ENCODE measurements around the gene SAAL1. TPM values are rescaled to one million over a fixed set of nuclear protein-coding genes. Genes with fewer than 3 reads are reported as not detected.

SAAL1 gene
- polyA plus RNA-seq, 1 of the 3 experiments (the other 2 are of a cell fraction) = 19.6 TPM

DNA sequence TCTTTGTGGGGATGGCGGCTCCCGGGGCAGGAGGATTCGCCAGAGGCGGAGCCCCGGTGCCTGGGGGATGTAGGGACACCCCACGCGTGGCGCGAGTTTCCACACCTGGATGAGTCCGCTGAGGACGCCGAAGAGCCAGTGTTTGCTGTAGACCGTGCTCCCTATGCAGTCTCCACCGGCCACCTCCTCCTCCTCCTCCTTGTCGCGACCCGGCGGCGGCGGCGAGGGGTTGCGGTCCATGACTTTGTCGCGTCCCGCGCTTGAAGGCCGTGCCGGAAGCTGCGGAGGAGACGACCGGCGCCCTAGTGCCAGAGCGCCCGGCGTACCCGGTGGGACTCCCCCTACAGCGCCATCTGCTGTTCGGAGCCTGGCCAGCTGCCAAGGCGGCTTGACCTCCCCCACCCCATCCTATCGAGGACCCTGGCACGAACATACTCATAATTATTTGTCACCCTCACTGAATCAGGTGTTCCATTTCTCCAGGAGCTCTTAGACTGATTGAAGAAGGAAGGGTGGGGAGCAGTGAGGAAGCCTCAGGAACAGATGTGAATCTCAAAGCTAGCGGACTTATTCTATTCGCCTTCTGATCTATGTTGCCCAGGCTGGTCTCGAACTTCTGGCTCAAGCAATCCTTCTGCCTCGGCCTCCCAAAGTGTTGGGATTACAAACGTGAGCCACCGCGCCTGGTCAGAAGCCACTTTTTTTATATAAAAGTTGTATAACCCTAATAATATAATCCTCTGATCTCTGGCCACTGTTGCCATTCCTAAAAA, at the start of gene SAAL1 (continued):
- no peak for TF ChIP-seq GATA2 (CRISPR knock-in tag; IDR thresholded peaks at IDR 0.05)
- TF ChIP-seq POLR2AphosphoS5 (IDR thresholded peaks at IDR 0.05; ENCODE audit: low read depth, low read length) = peak; percentile 80
- TF ChIP-seq RAD21 (IDR thresholded peaks at IDR 0.05; ENCODE audit: low read length) = 0 out of 2 replicates have a peak, but pooled peaks have one; percentile 26
- TF ChIP-seq, protein P1, sequence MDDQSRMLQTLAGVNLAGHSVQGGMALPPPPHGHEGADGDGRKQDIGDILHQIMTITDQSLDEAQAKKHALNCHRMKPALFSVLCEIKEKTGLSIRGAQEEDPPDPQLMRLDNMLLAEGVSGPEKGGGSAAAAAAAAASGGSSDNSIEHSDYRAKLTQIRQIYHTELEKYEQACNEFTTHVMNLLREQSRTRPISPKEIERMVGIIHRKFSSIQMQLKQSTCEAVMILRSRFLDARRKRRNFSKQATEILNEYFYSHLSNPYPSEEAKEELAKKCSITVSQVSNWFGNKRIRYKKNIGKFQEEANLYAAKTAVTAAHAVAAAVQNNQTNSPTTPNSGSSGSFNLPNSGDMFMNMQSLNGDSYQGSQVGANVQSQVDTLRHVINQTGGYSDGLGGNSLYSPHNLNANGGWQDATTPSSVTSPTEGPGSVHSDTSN (IDR thresholded peaks at IDR 0.05) = no peak; the same call in 1 of the 2 replicates
- no peak for TF ChIP-seq JUND (IDR thresholded peaks at IDR 0.05)
- TF ChIP-seq, protein P2, sequence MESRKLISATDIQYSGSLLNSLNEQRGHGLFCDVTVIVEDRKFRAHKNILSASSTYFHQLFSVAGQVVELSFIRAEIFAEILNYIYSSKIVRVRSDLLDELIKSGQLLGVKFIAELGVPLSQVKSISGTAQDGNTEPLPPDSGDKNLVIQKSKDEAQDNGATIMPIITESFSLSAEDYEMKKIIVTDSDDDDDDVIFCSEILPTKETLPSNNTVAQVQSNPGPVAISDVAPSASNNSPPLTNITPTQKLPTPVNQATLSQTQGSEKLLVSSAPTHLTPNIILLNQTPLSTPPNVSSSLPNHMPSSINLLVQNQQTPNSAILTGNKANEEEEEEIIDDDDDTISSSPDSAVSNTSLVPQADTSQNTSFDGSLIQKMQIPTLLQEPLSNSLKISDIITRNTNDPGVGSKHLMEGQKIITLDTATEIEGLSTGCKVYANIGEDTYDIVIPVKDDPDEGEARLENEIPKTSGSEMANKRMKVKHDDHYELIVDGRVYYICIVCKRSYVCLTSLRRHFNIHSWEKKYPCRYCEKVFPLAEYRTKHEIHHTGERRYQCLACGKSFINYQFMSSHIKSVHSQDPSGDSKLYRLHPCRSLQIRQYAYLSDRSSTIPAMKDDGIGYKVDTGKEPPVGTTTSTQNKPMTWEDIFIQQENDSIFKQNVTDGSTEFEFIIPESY (IDR thresholded peaks at IDR 0.05; ENCODE audit: borderline replicate concordance, low read depth) = peak; percentile 38; the same call in 1 of the 2 replicates
- TF ChIP-seq, protein P3, sequence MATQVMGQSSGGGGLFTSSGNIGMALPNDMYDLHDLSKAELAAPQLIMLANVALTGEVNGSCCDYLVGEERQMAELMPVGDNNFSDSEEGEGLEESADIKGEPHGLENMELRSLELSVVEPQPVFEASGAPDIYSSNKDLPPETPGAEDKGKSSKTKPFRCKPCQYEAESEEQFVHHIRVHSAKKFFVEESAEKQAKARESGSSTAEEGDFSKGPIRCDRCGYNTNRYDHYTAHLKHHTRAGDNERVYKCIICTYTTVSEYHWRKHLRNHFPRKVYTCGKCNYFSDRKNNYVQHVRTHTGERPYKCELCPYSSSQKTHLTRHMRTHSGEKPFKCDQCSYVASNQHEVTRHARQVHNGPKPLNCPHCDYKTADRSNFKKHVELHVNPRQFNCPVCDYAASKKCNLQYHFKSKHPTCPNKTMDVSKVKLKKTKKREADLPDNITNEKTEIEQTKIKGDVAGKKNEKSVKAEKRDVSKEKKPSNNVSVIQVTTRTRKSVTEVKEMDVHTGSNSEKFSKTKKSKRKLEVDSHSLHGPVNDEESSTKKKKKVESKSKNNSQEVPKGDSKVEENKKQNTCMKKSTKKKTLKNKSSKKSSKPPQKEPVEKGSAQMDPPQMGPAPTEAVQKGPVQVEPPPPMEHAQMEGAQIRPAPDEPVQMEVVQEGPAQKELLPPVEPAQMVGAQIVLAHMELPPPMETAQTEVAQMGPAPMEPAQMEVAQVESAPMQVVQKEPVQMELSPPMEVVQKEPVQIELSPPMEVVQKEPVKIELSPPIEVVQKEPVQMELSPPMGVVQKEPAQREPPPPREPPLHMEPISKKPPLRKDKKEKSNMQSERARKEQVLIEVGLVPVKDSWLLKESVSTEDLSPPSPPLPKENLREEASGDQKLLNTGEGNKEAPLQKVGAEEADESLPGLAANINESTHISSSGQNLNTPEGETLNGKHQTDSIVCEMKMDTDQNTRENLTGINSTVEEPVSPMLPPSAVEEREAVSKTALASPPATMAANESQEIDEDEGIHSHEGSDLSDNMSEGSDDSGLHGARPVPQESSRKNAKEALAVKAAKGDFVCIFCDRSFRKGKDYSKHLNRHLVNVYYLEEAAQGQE (IDR thresholded peaks at IDR 0.05; ENCODE audit: low read depth, low read length) = no peak

DNA sequence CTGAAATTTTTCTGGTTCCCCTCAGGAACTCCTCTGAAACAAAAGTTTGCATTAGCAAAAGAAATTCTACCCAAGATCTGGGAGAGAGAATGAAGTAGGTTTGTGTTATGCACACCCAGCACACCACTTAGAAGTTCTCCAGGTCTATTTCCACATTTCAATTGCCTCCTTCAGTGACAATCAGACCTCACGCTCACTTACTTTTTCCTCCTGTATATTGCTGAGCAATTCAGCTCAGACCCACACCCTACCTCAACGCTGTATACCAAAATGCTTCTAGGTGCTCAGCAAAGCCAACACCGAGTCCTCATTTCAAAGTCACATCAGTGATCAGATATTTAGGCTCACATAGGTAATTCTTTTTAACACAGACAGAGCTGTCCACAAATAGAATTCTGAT, 45.7 kb upstream of the SAAL1 start:
- ChIA-PET CTCF (interaction anchor here (0.8 to 1.3 kb wide), 2 partner anchors 15 to 36 kb away, joined by 3 to 4 read pairs; no protein-coding TSS in a partner anchor), POLR2A (no interaction called here)
- H3K27me3 ChIP-seq (ENCODE audit: insufficient read depth) = peaks cover 16% of the 10 kb centered on the region; the same call in 1 of the 2 replicates
- WGBS (ENCODE audit: low lambda C conversion rate) = 17% methylated on average over 3 of the region's 3 CpGs
- DNase-seq = no peak
- no peaks in the 10 kb centered on the region for H3K79me2 ChIP-seq (ENCODE audit: insufficient read depth)
- no peaks in the 10 kb centered on the region for H3F3A ChIP-seq (replicated peaks; ENCODE audit: insufficient read depth)
- no peak overlapping the region for H3K4me3 ChIP-seq (ENCODE audit: low read depth in 2 of 2, low read length in 1 of 2)
- H4K20me1 ChIP-seq (ENCODE audit: insufficient read depth) = no peaks in the 10 kb centered on the region
- no peaks in the 10 kb centered on the region for H3K9me3 ChIP-seq
- no peak overlapping the region for H3K27ac ChIP-seq (ENCODE audit: low read depth in 2 of 2, low read length in 1 of 2)
- H3K36me3 ChIP-seq (replicated peaks in 1 of 2; ENCODE audit: control insufficient read depth in 1 of 2, insufficient read depth in 2 of 2, low read length in 1 of 2) = no peaks in the 10 kb centered on the region
- H2AFZ ChIP-seq (ENCODE audit: low read depth) = no peak overlapping the region
- H3K9me2 ChIP-seq = no peaks in the 10 kb centered on the region
- no peak overlapping the region for H3K9ac ChIP-seq
- H3K4me2 ChIP-seq = no peak overlapping the region
- H3K4me1 ChIP-seq (ENCODE audit: control insufficient read depth in 1 of 2, insufficient read depth in 2 of 2, low read depth in 1 of 2, low read length in 1 of 2) = no peaks in the 10 kb centered on the region
- no peak for TF ChIP-seq FOSL2 (IDR thresholded peaks at IDR 0.05; ENCODE audit: borderline replicate concordance, low read depth)
- no peak for TF ChIP-seq GABPA (IDR thresholded peaks at IDR 0.05; ENCODE audit: low read depth)
- TF ChIP-seq, protein P4, sequence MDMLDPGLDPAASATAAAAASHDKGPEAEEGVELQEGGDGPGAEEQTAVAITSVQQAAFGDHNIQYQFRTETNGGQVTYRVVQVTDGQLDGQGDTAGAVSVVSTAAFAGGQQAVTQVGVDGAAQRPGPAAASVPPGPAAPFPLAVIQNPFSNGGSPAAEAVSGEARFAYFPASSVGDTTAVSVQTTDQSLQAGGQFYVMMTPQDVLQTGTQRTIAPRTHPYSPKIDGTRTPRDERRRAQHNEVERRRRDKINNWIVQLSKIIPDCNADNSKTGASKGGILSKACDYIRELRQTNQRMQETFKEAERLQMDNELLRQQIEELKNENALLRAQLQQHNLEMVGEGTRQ (IDR thresholded peaks at IDR 0.05; ENCODE audit: borderline replicate concordance, low read depth, low read length) = no peak
- no peak for TF ChIP-seq MXI1 (IDR thresholded peaks at IDR 0.05; ENCODE audit: low read depth, low read length)
- TF ChIP-seq RCOR1 (IDR thresholded peaks at IDR 0.05; ENCODE audit: low read length) = no peak
- no peak for TF ChIP-seq NFIC (IDR thresholded peaks at IDR 0.05; ENCODE audit: borderline replicate concordance)
- TF ChIP-seq YY1 (IDR thresholded peaks at IDR 0.05; ENCODE audit: low read depth) = no peak
- TF ChIP-seq SMC3 (IDR thresholded peaks at IDR 0.05; ENCODE audit: low read depth, low read length) = no peak
- no peak for TF ChIP-seq NRF1 (IDR thresholded peaks at IDR 0.05; ENCODE audit: low read depth, low read length)
- no peak for TF ChIP-seq MEF2A (IDR thresholded peaks at IDR 0.05; ENCODE audit: borderline replicate concordance, low read depth)
- TF ChIP-seq RXRA (IDR thresholded peaks at IDR 0.05; ENCODE audit: borderline replicate concordance, low read depth) = no peak
- TF ChIP-seq CHD2 (IDR thresholded peaks at IDR 0.05; ENCODE audit: low read length, partially characterized antibody) = no peak
- TF ChIP-seq EZH2phosphoT487 (IDR thresholded peaks at IDR 0.05; ENCODE audit: borderline replicate concordance, low read depth) = no peak
- no peak for TF ChIP-seq FOXM1 (IDR thresholded peaks at IDR 0.05; ENCODE audit: low read depth)
- TF ChIP-seq POLR2AphosphoS5 (IDR thresholded peaks at IDR 0.05; ENCODE audit: low read depth, low read length) = no peak
- TF ChIP-seq, protein P2 (IDR thresholded peaks at IDR 0.05; ENCODE audit: borderline replicate concordance, low read depth) = no peak

All from SK-N-SH (cell line).